CD4-positive, alpha-beta T cell treated with Interleukin-12 subunit alpha and Interleukin-12 subunit beta, for 1 hour (primary cell): ENCODE measurements around the gene SAE1.
"Not testable (repeated sequence)": the region's sequence is repeated elsewhere in the genome, so short reads cannot be mapped to it uniquely, and the experiment has no call there.

Experiments used
- DNase-seq: peaks from one replicate; pipeline ENCODE4 v3.0.0-alpha.2; 2020

The SAE1 gene

GRCh38 chr19:47132194-47132852, 1.7 kb downstream of the SAE1 start:
- DNase-seq, result no peak

GRCh38 chr19:47133021-47133471, 2.4 kb downstream of the SAE1 start:
- DNase-seq, result no peak

- no peak for DNase-seq
Measured at GRCh38 chr19:47134545-47134944, 3.9 kb downstream of the SAE1 start.

- no peak for DNase-seq
Measured at GRCh38 chr19:47135156-47135555, 4.5 kb downstream of the SAE1 start.

- not testable (repeated sequence) for DNase-seq
Measured at GRCh38 chr19:47141252-47141651, 10.6 kb downstream of the SAE1 start.

- DNase-seq, result no peak
Measured at GRCh38 chr19:47141695-47142094, 11.1 kb downstream of the SAE1 start.

GRCh38 chr19:47142779-47143178, 12.1 kb downstream of the SAE1 start:
- no peak for DNase-seq

- no peak for DNase-seq
Measured at GRCh38 chr19:47143322-47144073, 12.9 kb downstream of the SAE1 start.

- DNase-seq, result no peak
Measured at GRCh38 chr19:47144630-47145029, 14.0 kb downstream of the SAE1 start.

- peak; percentile 62 for DNase-seq
Measured at GRCh38 chr19:47145639-47146486, 15.2 kb downstream of the SAE1 start.

- no peak for DNase-seq
Measured at GRCh38 chr19:47146920-47147319, 16.3 kb downstream of the SAE1 start.

GRCh38 chr19:47151627-47152026, 21.0 kb downstream of the SAE1 start:
- DNase-seq, result no peak

- DNase-seq, result no peak
Measured at GRCh38 chr19:47152205-47152604, 21.6 kb downstream of the SAE1 start.

GRCh38 chr19:47152632-47153031, 22.0 kb downstream of the SAE1 start:
- DNase-seq, result no peak

GRCh38 chr19:47153266-47153665, 22.6 kb downstream of the SAE1 start:
- DNase-seq, result no peak

GRCh38 chr19:47155148-47155547, 24.5 kb downstream of the SAE1 start:
- no peak for DNase-seq

GRCh38 chr19:47156861-47157430, 26.3 kb downstream of the SAE1 start:
- peak; percentile 48 for DNase-seq

- peak; percentile 53 for DNase-seq
Measured at GRCh38 chr19:47157431-47158321, 27.0 kb downstream of the SAE1 start.

GRCh38 chr19:47158367-47158791, 27.7 kb downstream of the SAE1 start:
- peak; percentile 6 for DNase-seq

GRCh38 chr19:47158879-47159503, 28.4 kb downstream of the SAE1 start:
- DNase-seq, result peak; percentile 64

- no peak for DNase-seq
Measured at GRCh38 chr19:47161876-47162489, 31.3 kb downstream of the SAE1 start.
